Panc1 (cell line): ENCODE data around the gene PRKACA. TPM values are rescaled to one million over a fixed set of nuclear protein-coding genes. Genes with fewer than 3 reads are reported as not detected.
"Not testable (repeated sequence)": the region's sequence is repeated elsewhere in the genome, so short reads cannot be mapped to it uniquely, and the experiment has no call there.

ENCODE experiments used
- ATAC-seq: fragments of 200-7000 bp; cut with Tn5 transposase; 2 replicates; pipeline ENCODE4 v1.9.1; 2020; ENCODE audit warnings: mild to moderate bottlenecking, moderate library complexity
- BruUV-seq: library from RNA; stranded (reverse); fragments of 400-500 nt; replicated peaks from 2 replicates; lab custom pipeline; 2021; lab: Mats Ljungman, UMichigan
- CTCF ChIA-PET: fragments of 300-600 bp; sonication (Branson Sonifier 250); formaldehyde crosslinking; loops from one replicate; lab custom pipeline; 2022; ENCODE audit warnings: antibody characterized with exemption; lab: Charles Lee
- POLR2A ChIA-PET: fragments of 300-600 bp; sonication (Branson Sonifier 250); formaldehyde crosslinking; loops from one replicate; lab custom pipeline; 2022; ENCODE audit warnings: antibody characterized with exemption; lab: Charles Lee
- DNase-seq: peaks from one replicate; pipeline ENCODE4 v3.0.0-alpha.2; 2010; ENCODE audit warnings: low read depth, low spot score
- H3K27ac ChIP-seq: 2 replicates; pipeline ENCODE4 v1.5.1; 2011; ENCODE audit warnings: mild to moderate bottlenecking, low read length, inconsistent platforms
- H3K27me3 ChIP-seq: fragments of 200-500 bp; sonication (Bioruptor generic); 2 replicates; pipeline ENCODE4 v1.6.0; 2014; ENCODE audit warnings: low read length, inconsistent platforms; ENCODE audit not compliant: control insufficient read depth, insufficient read depth
- H3K36me3 ChIP-seq: fragments of 200-500 bp; sonication (Bioruptor generic); 2 replicates; pipeline ENCODE4 v1.5.1; 2014; ENCODE audit warnings: inconsistent platforms, mild to moderate bottlenecking, low read length, moderate library complexity; ENCODE audit not compliant: control insufficient read depth, insufficient read depth
- H3K4me1 ChIP-seq: 2 replicates; pipeline ENCODE4 v1.5.1; 2011; ENCODE audit warnings: inconsistent platforms, mild to moderate bottlenecking, low read length, moderate library complexity; ENCODE audit not compliant: control insufficient read depth, insufficient read depth
- H3K4me3 ChIP-seq, 2 experiments: 2 replicates each; pipeline ENCODE4 v1.5.1; 2011 to 2012; ENCODE audit warnings: low read depth in 2 of 2, low read length in 2 of 2, mild to moderate bottlenecking in 2 of 2, inconsistent platforms in 1 of 2, moderate library complexity in 1 of 2
- H3K9me3 ChIP-seq: fragments of 200-500 bp; sonication (Bioruptor generic); 2 replicates; pipeline ENCODE4 v1.5.1; 2014; ENCODE audit warnings: low read depth, mild to moderate bottlenecking, inconsistent platforms, low read length, moderate library complexity; ENCODE audit not compliant: control insufficient read depth, insufficient read depth
- CTCF ChIP-seq: fragments of 450-650 bp; IDR thresholded peaks from 2 replicates; pipeline ENCODE4 v1.5.1; 2017; ENCODE audit warnings: mild to moderate bottlenecking
- POLR2AphosphoS5 ChIP-seq: IDR thresholded peaks from 2 replicates; pipeline ENCODE4 v1.6.1; 2012; ENCODE audit warnings: mild to moderate bottlenecking, low read depth, low read length, moderate library complexity
- REST ChIP-seq, 2 experiments: IDR thresholded peaks; 2 replicates each; pipeline ENCODE4 v1.6.1; 2011 to 2012; ENCODE audit warnings: low read depth in 2 of 2, control low read depth in 1 of 2, low read length in 1 of 2, mild to moderate bottlenecking in 1 of 2, moderate library complexity in 1 of 2; ENCODE audit not compliant: insufficient read depth in 1 of 2
- SIN3A ChIP-seq: IDR thresholded peaks from 2 replicates; pipeline ENCODE4 v1.6.1; 2012; ENCODE audit warnings: low read depth, mild to moderate bottlenecking, low read length, moderate library complexity, borderline replicate concordance; ENCODE audit not compliant: insufficient read depth
- in situ Hi-C: cut with HindIII; loops from 2 replicates; pipeline ENCODE4 v1.10.0; 2016; ENCODE audit warnings: low sequenced_read_pairs, low pct_unique_long_range_greater_than_20kb
- intact Hi-C: fragments of 100-400 bp; cut with micrococcal nuclease; formaldehyde crosslinking; loops from one replicate; pipeline ENCODE4 v1.10.0; 2022; ENCODE audit not compliant: unreplicated experiment
- total RNA-seq: library from RNA; stranded (reverse); gene quantifications from one replicate; pipeline ENCODE4 v1.2.1, GENCODE V29; 2021; ENCODE audit not compliant: unreplicated experiment

The PRKACA gene
- total RNA-seq, 1 experiment from 2014 or later = 70.8 TPM

DNA sequence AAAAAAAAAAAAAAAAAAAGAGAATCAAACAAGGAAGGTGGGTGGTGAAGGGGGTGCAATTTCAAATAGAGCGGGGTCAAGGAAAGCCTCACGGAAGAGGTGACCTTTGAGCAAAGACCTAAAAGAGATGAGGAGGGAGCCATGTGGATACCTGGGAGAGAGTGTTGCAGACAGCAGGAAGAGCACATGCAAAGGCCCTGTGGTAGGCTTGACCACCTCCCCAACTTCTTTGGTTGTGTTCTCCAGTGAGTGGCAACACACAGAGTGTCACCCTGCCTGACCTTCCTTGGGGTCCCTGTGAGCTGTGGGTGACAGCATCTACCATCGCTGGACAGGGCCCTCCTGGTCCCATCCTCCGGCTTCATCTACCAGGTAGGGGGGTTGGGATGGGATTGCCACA is 67.0 kb downstream of the PRKACA start:
- Histone ChIP-seq H3K27me3 (no peaks in the 10 kb centered on the region), H3K4me1 (no peaks in the 10 kb centered on the region), H3K4me3 (no peak overlapping the region), H3K27ac (no peak overlapping the region), H3K36me3 (no peaks in the 10 kb centered on the region), H3K9me3 (no peaks in the 10 kb centered on the region)
- intact Hi-C loops (no loop called here), in situ Hi-C loops (no loop called here)
- ChIA-PET CTCF (no interaction called here), POLR2A (interaction anchor here (0.6 kb wide), 1 partner anchor 9 kb away, joined by 5 read pairs; no protein-coding TSS in a partner anchor)
- TF ChIP-seq REST (IDR thresholded peaks at IDR 0.05; ENCODE audit: insufficient read depth in 1 of 2, low read depth in 2 of 2, low read length in 1 of 2) (no peak), POLR2AphosphoS5 (no peak), SIN3A (no peak)
- BruUV-seq = no TSS peak
- ATAC-seq (no peak), DNase-seq (no peak)

DNA sequence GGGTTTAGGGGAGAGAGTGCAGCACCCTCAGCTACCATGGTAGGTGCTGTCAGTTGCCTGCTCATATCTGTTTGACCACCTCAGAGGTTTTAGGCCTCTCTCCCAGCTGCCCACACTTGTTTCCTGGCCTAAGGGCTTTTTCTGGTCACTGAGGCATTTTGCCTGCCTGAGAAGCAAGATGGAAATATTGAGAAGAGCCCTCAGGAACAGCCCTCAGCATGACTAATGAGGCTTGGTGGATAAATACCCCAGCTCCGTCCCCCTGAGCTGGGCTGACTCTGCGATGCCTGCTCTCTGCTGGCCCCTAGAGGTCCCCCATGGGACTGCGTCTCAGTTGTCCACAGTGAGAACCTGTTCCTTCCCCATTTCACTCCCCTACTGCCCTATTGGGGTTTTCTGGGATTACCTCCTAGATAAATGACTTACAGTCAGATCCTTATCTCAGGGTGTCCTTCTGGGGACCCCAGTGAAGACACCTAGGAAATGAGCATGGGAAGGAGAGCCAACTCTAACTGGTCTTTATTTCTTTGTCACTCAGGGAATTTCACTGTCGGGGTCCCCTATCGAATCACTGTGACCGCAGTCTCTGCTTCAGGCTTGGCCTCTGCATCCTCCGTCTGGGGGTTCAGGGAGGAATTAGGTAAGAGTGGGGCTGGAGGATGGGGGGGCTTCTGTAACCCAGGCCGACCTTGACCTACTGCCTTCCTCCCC is 69.0 kb downstream of the PRKACA start:
- H3K27ac ChIP-seq = no peak overlapping the region
- TF ChIP-seq CTCF = peak; percentile 92
- TF ChIP-seq REST (IDR thresholded peaks at IDR 0.05; ENCODE audit: insufficient read depth in 1 of 2, low read depth in 2 of 2, low read length in 1 of 2) = no peak
- H3K36me3 ChIP-seq = no peaks in the 10 kb centered on the region
- no peak for DNase-seq
- ATAC-seq = peak; percentile 84
- no peaks in the 10 kb centered on the region for H3K4me1 ChIP-seq
- H3K9me3 ChIP-seq = no peaks in the 10 kb centered on the region
- no TSS peak for BruUV-seq
- ChIA-PET CTCF (interaction anchor here (0.5 to 0.7 kb wide), 4 partner anchors 101 to 351 kb away, joined by 3 to 9 read pairs (median 7); no protein-coding TSS in a partner anchor), POLR2A (interaction anchor here (0.6 to 0.7 kb wide), 3 partner anchors 64 to 168 kb away, joined by 6 to 11 read pairs (median 7); a partner anchor contains a TSS)
- intact Hi-C loops = no loop called here
- H3K4me3 ChIP-seq = no peak overlapping the region
- in situ Hi-C loops = no loop called here
- H3K27me3 ChIP-seq = no peaks in the 10 kb centered on the region

DNA sequence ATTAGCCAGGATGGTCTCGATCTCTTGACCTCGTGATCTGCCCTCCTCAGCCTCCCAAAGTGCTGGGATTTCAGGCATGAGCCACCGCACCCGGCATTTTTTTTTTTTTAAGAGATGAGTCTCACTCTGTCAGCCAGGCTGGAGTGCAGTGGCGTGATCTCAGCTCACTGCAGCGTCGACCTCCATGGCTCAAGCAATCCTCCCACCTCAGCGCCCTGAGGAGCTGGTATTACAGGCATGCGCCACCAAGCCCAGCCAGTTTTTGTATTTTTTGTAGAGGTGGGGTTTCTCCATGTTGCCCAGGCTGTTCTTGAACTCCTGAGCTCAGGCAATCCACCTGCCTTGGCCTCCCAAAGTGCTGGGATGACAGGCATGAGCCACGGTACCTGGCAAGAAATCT is 69.7 kb downstream of the PRKACA start:
- H3K36me3 ChIP-seq, H3K9me3 ChIP-seq, intact Hi-C loops, H3K27ac ChIP-seq, in situ Hi-C loops, BruUV-seq, H3K4me3 ChIP-seq, ATAC-seq, H3K4me1 ChIP-seq, DNase-seq, H3K27me3 ChIP-seq: not testable (repeated sequence)
- ChIA-PET CTCF (interaction anchor here (0.5 to 0.7 kb wide), 3 partner anchors 101 to 190 kb away, joined by 3 to 9 read pairs (median 8); no protein-coding TSS in a partner anchor), POLR2A (interaction anchor here (0.6 kb wide), 1 partner anchor 167 kb away, joined by 7 read pairs; no protein-coding TSS in a partner anchor)
